ENCODE results near the gene FERD3L.
"Not testable (repeated sequence)": the region's sequence is repeated elsewhere in the genome, so short reads cannot be mapped to it uniquely, and the experiment has no call there.

Gene FERD3L, protein sequence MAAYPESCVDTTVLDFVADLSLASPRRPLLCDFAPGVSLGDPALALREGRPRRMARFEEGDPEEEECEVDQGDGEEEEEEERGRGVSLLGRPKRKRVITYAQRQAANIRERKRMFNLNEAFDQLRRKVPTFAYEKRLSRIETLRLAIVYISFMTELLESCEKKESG

DNA sequence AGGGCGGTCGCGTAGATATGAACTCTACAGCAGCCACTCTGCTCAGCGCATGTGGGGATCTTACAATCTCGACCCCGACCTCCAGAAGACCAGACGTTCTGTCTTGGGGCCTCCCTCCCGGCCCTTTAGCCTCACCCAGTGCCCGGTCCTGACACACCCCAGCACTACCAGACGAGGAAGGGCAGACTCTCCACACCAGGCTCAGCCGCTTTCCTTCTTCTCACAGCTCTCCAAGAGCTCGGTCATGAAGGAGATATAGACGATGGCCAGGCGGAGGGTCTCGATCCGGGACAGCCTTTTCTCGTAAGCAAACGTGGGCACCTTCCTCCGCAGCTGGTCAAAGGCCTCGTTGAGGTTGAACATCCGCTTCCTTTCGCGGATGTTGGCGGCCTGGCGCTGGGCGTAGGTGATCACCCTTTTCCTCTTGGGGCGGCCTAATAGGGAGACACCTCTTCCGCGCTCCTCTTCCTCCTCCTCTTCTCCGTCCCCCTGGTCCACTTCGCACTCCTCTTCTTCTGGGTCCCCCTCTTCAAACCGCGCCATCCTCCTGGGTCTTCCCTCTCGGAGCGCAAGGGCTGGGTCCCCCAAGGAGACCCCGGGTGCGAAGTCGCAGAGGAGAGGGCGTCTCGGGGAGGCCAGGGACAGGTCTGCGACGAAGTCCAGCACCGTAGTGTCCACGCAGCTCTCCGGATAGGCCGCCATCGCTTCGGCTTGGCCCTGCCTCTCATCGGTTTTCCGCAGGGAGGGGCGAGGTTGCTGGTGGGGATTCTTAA, at the start of gene FERD3L:
Gene FERD3L (minus strand): TSS at position 761 of the 773 bp plus-strand sequence. CDS start 59 bp downstream, at position 702.
- DNase-seq (ENCODE audit: low read depth in 1 of 2, low spot score in 1 of 2) = no peak
- no peak for TF ChIP-seq JUND (IDR thresholded peaks at IDR 0.05; ENCODE audit: low read depth)
- in situ Hi-C loops (cut with HindIII; ENCODE audit: low pct_unique_long_range_greater_than_20kb, low sequenced_read_pairs) = no loop called here

DNA sequence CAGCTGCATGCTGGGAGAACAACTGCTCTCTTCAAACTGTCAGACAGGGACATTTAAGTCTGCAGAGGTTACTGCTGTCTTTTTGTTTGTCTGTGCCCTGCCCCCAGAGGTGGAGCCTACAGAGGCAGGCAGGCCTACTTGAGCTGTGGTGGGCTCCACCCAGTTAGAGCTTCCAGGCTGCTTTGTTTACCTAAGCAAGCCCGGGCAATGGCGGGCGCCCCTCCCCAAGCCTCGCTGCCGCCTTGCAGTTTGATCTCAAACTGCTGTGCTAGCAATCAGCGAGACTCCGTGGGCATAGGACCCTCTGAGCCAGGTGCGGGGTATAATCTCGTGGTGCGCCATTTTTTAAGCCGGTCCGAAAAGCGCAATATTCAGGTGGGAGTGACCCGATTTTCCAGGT, 49.2 kb upstream of the FERD3L start:
- in situ Hi-C loops (cut with HindIII; ENCODE audit: low pct_unique_long_range_greater_than_20kb, low sequenced_read_pairs); DNase-seq (ENCODE audit: low read depth in 1 of 2, low spot score in 1 of 2): not testable (repeated sequence)

GRCh38 chr7:19181634-19182033, 36.4 kb upstream of the FERD3L start:
- TF ChIP-seq JUND (IDR thresholded peaks at IDR 0.05; ENCODE audit: low read depth) = no peak
- in situ Hi-C loops (cut with HindIII; ENCODE audit: low pct_unique_long_range_greater_than_20kb, low sequenced_read_pairs) = no loop called here
- DNase-seq (ENCODE audit: low read depth in 1 of 2, low spot score in 1 of 2) = no peak

- in situ Hi-C loops (cut with HindIII; ENCODE audit: low pct_unique_long_range_greater_than_20kb, low sequenced_read_pairs) = no loop called here
- no peak for DNase-seq (ENCODE audit: low read depth in 1 of 2, low spot score in 1 of 2)
These were observed 33.4 kb upstream of the FERD3L start for GRCh38 chr7:19178595-19178994.

DNA sequence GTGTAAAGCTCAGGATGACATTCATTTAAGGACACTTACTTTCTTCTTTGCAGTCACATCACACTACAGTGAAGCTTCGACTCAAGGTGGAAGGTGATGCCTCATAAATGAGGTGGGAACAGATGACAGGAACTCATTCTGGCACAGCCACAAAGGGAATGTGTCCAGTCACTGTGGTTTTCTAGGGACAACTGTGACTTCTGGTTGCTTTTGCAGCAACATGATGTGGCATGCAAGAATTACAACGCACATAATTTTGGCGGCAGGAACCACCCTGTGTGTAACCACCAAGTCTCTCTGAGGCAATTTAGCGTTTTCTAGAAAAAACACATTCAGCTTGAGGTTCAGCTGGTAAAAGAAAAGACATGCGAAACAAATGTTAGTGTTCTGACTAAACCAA, 32.0 kb upstream of the FERD3L start:
- in situ Hi-C loops (cut with HindIII; ENCODE audit: low pct_unique_long_range_greater_than_20kb, low sequenced_read_pairs) = no loop called here
- TF ChIP-seq JUND (IDR thresholded peaks at IDR 0.05; ENCODE audit: low read depth) = no peak
- DNase-seq (ENCODE audit: low read depth in 1 of 2, low spot score in 1 of 2) = no peak

More at GRCh38 chr7:19178595-19178994, 33.4 kb upstream of the FERD3L start:
- TF ChIP-seq JUND (IDR thresholded peaks at IDR 0.05; ENCODE audit: low read depth) = no peak

DNA sequence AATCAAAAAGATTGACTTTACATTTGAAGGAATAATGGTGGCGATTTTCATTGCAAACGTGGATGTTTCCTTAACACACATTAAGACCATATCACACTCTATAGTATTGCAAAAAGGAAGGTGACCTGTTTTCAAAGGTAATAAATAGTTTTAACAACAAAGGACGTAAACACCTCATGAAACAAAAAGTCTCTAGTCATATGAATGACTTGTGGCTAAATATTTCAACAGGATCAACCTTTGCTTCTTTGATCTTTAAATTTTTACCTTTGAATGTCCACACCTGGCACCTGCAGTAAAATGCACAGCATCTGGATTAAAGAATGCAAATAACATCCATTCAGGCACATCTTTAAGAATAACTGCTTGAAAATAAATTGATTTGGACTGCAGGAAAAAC, 30.0 kb upstream of the FERD3L start:
- TF ChIP-seq JUND (IDR thresholded peaks at IDR 0.05; ENCODE audit: low read depth) = no peak
- in situ Hi-C loops (cut with HindIII; ENCODE audit: low pct_unique_long_range_greater_than_20kb, low sequenced_read_pairs) = no loop called here
- DNase-seq (ENCODE audit: low read depth in 1 of 2, low spot score in 1 of 2) = no peak

- in situ Hi-C loops (cut with HindIII; ENCODE audit: low pct_unique_long_range_greater_than_20kb, low sequenced_read_pairs) = no loop called here
- no peak for DNase-seq (ENCODE audit: low read depth in 1 of 2, low spot score in 1 of 2)
- no peak for TF ChIP-seq JUND (IDR thresholded peaks at IDR 0.05; ENCODE audit: low read depth)
These were observed 16.4 kb upstream of the FERD3L start for GRCh38 chr7:19161671-19162070.

DNA sequence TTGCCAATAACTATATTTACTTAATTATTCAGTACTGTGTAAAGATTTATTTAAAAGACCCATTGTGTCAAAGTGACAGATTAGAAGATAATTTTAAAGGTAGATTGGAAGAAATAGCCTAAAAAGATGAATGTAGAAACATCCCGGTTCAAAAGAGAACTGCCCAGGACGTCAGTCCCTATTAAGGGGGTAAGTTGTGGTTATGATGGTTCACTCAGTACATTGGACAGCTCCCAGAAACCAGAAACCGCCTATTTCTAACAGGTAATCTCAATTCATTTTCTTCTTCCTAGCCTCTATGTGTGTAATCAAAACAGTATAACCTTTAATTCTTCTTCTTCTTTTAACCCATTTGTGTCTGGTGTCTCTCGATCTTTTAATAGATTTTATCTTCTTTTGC, 1.5 kb upstream of the FERD3L start:
- in situ Hi-C loops (cut with HindIII; ENCODE audit: low pct_unique_long_range_greater_than_20kb, low sequenced_read_pairs) = no loop called here
- no peak for TF ChIP-seq JUND (IDR thresholded peaks at IDR 0.05; ENCODE audit: low read depth)
- peak; percentile 62 to 75 for DNase-seq (ENCODE audit: low read depth in 1 of 2, low spot score in 1 of 2)

GRCh38 chr7:19145434-19146115, 354 bp upstream of the FERD3L start:
- in situ Hi-C loops (cut with HindIII; ENCODE audit: low pct_unique_long_range_greater_than_20kb, low sequenced_read_pairs) = no loop called here
- no peak for TF ChIP-seq JUND (IDR thresholded peaks at IDR 0.05; ENCODE audit: low read depth)
- DNase-seq (ENCODE audit: low read depth in 1 of 2, low spot score in 1 of 2) = peak in 1 of 2 experiments; percentile 43

- no peak for TF ChIP-seq JUND (IDR thresholded peaks at IDR 0.05; ENCODE audit: low read depth)
- DNase-seq (ENCODE audit: low read depth in 1 of 2, low spot score in 1 of 2) = no peak
- in situ Hi-C loops (cut with HindIII; ENCODE audit: low pct_unique_long_range_greater_than_20kb, low sequenced_read_pairs) = no loop called here
These were observed 1.2 kb downstream of the FERD3L start for GRCh38 chr7:19143881-19144574.

DNA sequence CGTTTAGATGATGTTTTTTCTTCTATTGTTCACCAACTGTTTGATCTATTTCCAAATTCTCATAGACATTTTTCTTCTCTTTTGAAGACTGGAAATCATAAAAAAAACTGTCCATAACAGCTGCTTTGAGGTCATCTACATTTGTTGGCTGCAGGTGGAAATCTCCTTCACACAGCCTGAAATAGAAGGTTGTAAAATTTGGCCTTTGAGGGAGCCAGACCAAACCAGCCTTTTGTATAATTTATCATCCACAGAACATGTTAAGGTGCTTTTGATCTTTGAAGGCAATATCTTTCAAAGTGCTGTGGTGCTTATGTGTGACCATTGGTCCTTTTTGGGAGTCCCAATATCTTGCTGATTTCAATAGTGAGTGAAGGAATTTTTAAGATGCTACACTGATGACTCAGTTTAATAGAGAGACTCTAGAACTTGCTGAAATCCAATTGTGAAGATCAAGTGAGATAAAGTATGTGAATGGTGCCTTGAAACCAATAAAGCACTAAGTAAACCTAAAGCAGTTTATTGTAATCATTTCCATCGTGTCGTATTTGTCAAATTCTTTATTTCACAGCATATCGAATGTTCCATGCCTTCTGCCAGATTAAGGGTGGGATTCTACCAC, 5.4 kb downstream of the FERD3L start:
- TF ChIP-seq JUND (IDR thresholded peaks at IDR 0.05; ENCODE audit: low read depth) = no peak
- in situ Hi-C loops (cut with HindIII; ENCODE audit: low pct_unique_long_range_greater_than_20kb, low sequenced_read_pairs) = no loop called here
- no peak for DNase-seq (ENCODE audit: low read depth in 1 of 2, low spot score in 1 of 2)

DNA sequence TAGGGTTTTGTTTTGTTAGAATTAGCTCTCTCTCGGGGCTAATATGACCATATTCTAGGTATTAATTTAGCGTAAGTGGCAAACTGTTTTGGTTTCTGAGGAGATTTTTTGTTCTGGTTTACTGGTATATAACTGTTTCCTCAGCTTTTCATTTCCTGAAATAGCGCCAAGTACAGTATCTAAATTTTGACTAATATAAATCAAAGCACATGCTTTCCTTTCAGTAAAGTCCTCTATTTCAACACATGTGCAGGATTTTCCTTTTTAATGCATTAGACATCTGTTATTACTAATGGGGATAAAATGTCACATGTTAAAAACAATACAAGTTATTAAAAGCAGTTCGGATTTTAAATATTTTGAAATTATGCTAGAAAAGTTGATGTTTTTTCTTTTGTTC, 11.3 kb downstream of the FERD3L start:
- in situ Hi-C loops (cut with HindIII; ENCODE audit: low pct_unique_long_range_greater_than_20kb, low sequenced_read_pairs) = no loop called here
- no peak for TF ChIP-seq JUND (IDR thresholded peaks at IDR 0.05; ENCODE audit: low read depth)
- no peak for DNase-seq (ENCODE audit: low read depth in 1 of 2, low spot score in 1 of 2)

Measured in T47D (cell line).